ENCODE measurements around the gene SHC4. TPM values are rescaled to one million over a fixed set of nuclear protein-coding genes. Genes with fewer than 3 reads are reported as not detected.
"Not testable (repeated sequence)": the region's sequence is repeated elsewhere in the genome, so short reads cannot be mapped to it uniquely, and the experiment has no call there.

SHC4 gene
- total RNA-seq, 1 experiment from 2014 or later: 0.63 TPM

DNA sequence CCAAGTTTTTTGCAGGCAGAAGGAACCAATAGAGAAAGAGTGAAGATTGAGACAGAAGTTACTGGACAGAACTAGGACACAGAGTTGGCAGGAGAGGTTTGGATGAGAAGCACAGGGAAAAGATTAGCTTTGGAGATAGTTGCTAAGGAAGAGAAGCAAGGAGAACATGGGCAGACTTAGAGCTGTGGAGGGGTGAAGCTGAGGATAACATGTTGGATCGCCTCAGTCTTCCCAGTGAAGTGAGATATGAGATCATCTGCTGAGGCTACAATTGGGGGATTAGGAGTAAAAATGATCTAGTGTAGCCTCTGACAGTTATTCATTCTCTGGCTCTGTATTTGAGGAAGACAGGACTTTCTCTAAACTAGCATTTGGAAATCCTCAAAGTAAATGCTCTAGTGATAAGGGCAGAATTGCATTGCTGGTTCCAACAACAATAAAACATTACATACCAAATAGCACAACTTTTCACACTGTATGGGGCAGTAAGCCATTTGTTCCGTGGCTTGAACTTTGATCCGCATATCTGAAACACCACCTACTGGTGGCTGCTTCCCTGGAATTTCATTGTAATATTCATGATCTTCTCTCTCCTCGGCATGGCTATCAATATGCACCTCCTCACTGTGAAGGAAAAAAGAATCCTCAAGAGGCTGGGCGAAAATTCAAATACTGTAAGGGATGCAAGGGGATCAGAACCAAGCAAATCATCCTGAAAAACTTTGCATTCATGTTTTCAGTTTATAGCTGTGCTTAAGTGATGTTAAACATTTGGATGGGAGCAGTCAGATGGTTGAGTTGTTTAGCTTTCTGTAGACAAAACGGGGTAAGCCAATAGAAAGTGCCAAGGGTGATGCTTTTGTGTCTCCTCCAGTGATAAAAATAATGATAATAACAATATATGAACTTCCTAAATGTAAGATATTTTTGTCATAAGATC, 107.9 kb downstream of the SHC4 start:
- peaks cover 4% of the 10 kb centered on the region; the same call in 1 of the 2 replicates for H3K9me3 Mint-ChIP-seq
- no peak overlapping the region for H3K4me3 Mint-ChIP-seq
- peak; percentile 78 for ATAC-seq

DNA sequence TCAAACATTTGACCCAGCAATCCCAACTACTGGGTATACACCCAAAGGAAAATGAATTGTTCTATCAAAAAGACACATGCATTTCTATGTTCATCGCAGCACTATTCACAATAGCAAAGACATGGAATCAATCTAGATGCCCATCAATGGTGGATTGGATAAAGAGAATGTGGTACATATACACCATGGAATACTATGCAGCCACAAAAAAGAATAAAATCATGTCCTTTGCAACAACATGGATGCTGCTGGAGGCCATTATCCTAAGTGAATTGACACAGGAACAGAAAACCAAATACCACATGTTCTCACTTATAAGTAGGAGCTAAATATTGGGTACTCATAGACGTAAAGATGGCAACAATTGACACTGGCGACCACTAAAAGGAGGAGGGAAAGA, 109.3 kb downstream of the SHC4 start:
- H3K27me3 Mint-ChIP-seq (ENCODE audit: low read depth); H3K4me3 Mint-ChIP-seq; POLR2A ChIA-PET; DNase-seq (ENCODE audit: low spot score); ATAC-seq; H3K36me3 Mint-ChIP-seq; H3K27ac Mint-ChIP-seq; H3K9me3 Mint-ChIP-seq; CTCF ChIA-PET: not testable (repeated sequence)
- 0 out of 2 replicates have a peak, but pooled peaks have one; percentile 7 for TF ChIP-seq GTF2I (CRISPR knock-in tag; conservative IDR thresholded peaks at IDR 0.05)
- peaks cover 29% of the 10 kb centered on the region for H3K4me1 Mint-ChIP-seq

More for the DNA sequence above, 107.9 kb downstream of the SHC4 start:
- H3K27ac Mint-ChIP-seq: peak overlapping the region; percentile 73
- ChIA-PET POLR2A (interaction anchor here (0.6 kb wide), 1 partner anchor 765 kb away, joined by 3 read pairs; the partner anchor contains the start of genes DTWD1 and FAM227B), CTCF (interaction anchor here (0.8 to 3.6 kb wide), 8 partner anchors 10 to 253 kb away, joined by 3 to 16 read pairs (median 3); partner anchors contain the start of genes CEP152 and SHC4)
- TF ChIP-seq, protein P1, sequence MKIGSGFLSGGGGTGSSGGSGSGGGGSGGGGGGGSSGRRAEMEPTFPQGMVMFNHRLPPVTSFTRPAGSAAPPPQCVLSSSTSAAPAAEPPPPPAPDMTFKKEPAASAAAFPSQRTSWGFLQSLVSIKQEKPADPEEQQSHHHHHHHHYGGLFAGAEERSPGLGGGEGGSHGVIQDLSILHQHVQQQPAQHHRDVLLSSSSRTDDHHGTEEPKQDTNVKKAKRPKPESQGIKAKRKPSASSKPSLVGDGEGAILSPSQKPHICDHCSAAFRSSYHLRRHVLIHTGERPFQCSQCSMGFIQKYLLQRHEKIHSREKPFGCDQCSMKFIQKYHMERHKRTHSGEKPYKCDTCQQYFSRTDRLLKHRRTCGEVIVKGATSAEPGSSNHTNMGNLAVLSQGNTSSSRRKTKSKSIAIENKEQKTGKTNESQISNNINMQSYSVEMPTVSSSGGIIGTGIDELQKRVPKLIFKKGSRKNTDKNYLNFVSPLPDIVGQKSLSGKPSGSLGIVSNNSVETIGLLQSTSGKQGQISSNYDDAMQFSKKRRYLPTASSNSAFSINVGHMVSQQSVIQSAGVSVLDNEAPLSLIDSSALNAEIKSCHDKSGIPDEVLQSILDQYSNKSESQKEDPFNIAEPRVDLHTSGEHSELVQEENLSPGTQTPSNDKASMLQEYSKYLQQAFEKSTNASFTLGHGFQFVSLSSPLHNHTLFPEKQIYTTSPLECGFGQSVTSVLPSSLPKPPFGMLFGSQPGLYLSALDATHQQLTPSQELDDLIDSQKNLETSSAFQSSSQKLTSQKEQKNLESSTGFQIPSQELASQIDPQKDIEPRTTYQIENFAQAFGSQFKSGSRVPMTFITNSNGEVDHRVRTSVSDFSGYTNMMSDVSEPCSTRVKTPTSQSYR (CRISPR knock-in tag; IDR thresholded peaks at IDR 0.05): no peak
- no peak for TF ChIP-seq NR3C1 (CRISPR knock-in tag; conservative IDR thresholded peaks at IDR 0.05; ENCODE audit: low read depth)
- no peak for TF ChIP-seq TCF7 (CRISPR knock-in tag; IDR thresholded peaks at IDR 0.05; ENCODE audit: low read depth)
- TF ChIP-seq GTF2I (CRISPR knock-in tag; conservative IDR thresholded peaks at IDR 0.05): no peak
- H3K36me3 Mint-ChIP-seq: no peaks in the 10 kb centered on the region
- no peak for DNase-seq (ENCODE audit: low spot score)
- H3K4me1 Mint-ChIP-seq: peaks cover 29% of the 10 kb centered on the region
- H3K27me3 Mint-ChIP-seq (ENCODE audit: low read depth): no peaks in the 10 kb centered on the region

DNA sequence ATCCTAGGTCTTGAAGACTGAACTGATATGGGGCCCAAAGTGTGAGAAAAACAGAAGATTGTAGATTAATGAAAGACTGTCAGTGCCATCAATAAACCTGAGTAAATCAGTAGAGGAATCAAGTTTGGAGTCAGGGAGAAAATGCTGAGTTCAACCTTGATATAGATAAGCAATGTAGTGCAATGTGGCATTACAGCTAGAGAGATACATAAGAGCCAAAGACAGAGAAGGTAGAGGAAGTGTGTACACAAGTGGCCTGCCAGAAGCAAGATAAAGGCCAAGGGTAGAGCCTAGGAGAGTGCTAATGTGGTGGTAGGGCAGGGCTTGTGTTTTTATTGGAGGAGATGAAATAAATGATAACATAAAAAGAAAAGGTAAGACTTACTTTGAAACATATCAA, 111.8 kb downstream of the SHC4 start:
- Mint-ChIP-seq H3K27ac (no peak overlapping the region), H3K36me3 (no peaks in the 10 kb centered on the region), H3K4me1 (peaks cover 18% of the 10 kb centered on the region), H3K9me3 (peaks cover 4% of the 10 kb centered on the region; the same call in 1 of the 2 replicates), H3K4me3 (no peak overlapping the region), H3K27me3 (ENCODE audit: low read depth) (no peaks in the 10 kb centered on the region)
- DNase-seq (ENCODE audit: low spot score) (no peak), ATAC-seq (no peak)
- ChIA-PET POLR2A (no interaction called here), CTCF (no interaction called here)
- TF ChIP-seq PRRX2 (CRISPR knock-in tag; IDR thresholded peaks at IDR 0.05) (no peak), CREB1 (CRISPR knock-in tag; IDR thresholded peaks at IDR 0.05) (no peak), FOXK1 (CRISPR knock-in tag; IDR thresholded peaks at IDR 0.05) (no peak), ESRRA (CRISPR knock-in tag; IDR thresholded peaks at IDR 0.05; ENCODE audit: borderline replicate concordance) (no peak)
- TF ChIP-seq, protein P2, sequence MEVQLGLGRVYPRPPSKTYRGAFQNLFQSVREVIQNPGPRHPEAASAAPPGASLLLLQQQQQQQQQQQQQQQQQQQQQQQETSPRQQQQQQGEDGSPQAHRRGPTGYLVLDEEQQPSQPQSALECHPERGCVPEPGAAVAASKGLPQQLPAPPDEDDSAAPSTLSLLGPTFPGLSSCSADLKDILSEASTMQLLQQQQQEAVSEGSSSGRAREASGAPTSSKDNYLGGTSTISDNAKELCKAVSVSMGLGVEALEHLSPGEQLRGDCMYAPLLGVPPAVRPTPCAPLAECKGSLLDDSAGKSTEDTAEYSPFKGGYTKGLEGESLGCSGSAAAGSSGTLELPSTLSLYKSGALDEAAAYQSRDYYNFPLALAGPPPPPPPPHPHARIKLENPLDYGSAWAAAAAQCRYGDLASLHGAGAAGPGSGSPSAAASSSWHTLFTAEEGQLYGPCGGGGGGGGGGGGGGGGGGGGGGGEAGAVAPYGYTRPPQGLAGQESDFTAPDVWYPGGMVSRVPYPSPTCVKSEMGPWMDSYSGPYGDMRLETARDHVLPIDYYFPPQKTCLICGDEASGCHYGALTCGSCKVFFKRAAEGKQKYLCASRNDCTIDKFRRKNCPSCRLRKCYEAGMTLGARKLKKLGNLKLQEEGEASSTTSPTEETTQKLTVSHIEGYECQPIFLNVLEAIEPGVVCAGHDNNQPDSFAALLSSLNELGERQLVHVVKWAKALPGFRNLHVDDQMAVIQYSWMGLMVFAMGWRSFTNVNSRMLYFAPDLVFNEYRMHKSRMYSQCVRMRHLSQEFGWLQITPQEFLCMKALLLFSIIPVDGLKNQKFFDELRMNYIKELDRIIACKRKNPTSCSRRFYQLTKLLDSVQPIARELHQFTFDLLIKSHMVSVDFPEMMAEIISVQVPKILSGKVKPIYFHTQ (CRISPR knock-in tag; IDR thresholded peaks at IDR 0.05): no peak
- TF ChIP-seq, protein P3, sequence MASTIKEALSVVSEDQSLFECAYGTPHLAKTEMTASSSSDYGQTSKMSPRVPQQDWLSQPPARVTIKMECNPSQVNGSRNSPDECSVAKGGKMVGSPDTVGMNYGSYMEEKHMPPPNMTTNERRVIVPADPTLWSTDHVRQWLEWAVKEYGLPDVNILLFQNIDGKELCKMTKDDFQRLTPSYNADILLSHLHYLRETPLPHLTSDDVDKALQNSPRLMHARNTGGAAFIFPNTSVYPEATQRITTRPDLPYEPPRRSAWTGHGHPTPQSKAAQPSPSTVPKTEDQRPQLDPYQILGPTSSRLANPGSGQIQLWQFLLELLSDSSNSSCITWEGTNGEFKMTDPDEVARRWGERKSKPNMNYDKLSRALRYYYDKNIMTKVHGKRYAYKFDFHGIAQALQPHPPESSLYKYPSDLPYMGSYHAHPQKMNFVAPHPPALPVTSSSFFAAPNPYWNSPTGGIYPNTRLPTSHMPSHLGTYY (CRISPR knock-in tag; IDR thresholded peaks at IDR 0.05): no peak
- TF ChIP-seq, protein P4, sequence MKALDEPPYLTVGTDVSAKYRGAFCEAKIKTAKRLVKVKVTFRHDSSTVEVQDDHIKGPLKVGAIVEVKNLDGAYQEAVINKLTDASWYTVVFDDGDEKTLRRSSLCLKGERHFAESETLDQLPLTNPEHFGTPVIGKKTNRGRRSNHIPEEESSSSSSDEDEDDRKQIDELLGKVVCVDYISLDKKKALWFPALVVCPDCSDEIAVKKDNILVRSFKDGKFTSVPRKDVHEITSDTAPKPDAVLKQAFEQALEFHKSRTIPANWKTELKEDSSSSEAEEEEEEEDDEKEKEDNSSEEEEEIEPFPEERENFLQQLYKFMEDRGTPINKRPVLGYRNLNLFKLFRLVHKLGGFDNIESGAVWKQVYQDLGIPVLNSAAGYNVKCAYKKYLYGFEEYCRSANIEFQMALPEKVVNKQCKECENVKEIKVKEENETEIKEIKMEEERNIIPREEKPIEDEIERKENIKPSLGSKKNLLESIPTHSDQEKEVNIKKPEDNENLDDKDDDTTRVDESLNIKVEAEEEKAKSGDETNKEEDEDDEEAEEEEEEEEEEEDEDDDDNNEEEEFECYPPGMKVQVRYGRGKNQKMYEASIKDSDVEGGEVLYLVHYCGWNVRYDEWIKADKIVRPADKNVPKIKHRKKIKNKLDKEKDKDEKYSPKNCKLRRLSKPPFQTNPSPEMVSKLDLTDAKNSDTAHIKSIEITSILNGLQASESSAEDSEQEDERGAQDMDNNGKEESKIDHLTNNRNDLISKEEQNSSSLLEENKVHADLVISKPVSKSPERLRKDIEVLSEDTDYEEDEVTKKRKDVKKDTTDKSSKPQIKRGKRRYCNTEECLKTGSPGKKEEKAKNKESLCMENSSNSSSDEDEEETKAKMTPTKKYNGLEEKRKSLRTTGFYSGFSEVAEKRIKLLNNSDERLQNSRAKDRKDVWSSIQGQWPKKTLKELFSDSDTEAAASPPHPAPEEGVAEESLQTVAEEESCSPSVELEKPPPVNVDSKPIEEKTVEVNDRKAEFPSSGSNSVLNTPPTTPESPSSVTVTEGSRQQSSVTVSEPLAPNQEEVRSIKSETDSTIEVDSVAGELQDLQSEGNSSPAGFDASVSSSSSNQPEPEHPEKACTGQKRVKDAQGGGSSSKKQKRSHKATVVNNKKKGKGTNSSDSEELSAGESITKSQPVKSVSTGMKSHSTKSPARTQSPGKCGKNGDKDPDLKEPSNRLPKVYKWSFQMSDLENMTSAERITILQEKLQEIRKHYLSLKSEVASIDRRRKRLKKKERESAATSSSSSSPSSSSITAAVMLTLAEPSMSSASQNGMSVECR (CRISPR knock-in tag; IDR thresholded peaks at IDR 0.05; ENCODE audit: borderline replicate concordance): no peak
- TF ChIP-seq, protein P5, sequence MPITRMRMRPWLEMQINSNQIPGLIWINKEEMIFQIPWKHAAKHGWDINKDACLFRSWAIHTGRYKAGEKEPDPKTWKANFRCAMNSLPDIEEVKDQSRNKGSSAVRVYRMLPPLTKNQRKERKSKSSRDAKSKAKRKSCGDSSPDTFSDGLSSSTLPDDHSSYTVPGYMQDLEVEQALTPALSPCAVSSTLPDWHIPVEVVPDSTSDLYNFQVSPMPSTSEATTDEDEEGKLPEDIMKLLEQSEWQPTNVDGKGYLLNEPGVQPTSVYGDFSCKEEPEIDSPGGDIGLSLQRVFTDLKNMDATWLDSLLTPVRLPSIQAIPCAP (CRISPR knock-in tag; IDR thresholded peaks at IDR 0.05): no peak
- TF ChIP-seq, protein P6, sequence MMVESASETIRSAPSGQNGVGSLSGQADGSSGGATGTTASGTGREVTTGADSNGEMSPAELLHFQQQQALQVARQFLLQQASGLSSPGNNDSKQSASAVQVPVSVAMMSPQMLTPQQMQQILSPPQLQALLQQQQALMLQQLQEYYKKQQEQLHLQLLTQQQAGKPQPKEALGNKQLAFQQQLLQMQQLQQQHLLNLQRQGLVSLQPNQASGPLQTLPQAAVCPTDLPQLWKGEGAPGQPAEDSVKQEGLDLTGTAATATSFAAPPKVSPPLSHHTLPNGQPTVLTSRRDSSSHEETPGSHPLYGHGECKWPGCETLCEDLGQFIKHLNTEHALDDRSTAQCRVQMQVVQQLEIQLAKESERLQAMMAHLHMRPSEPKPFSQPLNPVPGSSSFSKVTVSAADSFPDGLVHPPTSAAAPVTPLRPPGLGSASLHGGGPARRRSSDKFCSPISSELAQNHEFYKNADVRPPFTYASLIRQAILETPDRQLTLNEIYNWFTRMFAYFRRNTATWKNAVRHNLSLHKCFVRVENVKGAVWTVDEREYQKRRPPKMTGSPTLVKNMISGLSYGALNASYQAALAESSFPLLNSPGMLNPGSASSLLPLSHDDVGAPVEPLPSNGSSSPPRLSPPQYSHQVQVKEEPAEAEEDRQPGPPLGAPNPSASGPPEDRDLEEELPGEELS (CRISPR knock-in tag; IDR thresholded peaks at IDR 0.05): no peak
- TF ChIP-seq, protein P7, sequence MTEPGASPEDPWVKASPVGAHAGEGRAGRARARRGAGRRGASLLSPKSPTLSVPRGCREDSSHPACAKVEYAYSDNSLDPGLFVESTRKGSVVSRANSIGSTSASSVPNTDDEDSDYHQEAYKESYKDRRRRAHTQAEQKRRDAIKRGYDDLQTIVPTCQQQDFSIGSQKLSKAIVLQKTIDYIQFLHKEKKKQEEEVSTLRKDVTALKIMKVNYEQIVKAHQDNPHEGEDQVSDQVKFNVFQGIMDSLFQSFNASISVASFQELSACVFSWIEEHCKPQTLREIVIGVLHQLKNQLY (CRISPR knock-in tag; IDR thresholded peaks at IDR 0.05): no peak
